CD8-positive, alpha-beta memory T cell (primary cell): ENCODE measurements around the gene HSH2D. TPM values are rescaled to one million over a fixed set of nuclear protein-coding genes. Genes with fewer than 3 reads are reported as not detected.
"Not testable (repeated sequence)": the region's sequence is repeated elsewhere in the genome, so short reads cannot be mapped to it uniquely, and the experiment has no call there.

ENCODE experiments used
- CTCF ChIA-PET: fragments of 350-600 bp; sonication (Branson Sonifier 250); formaldehyde crosslinking; loops from one replicate; lab custom pipeline; 2021; ENCODE audit warnings: antibody characterized with exemption; lab: Charles Lee
- POLR2A ChIA-PET: fragments of 350-600 bp; sonication (Branson Sonifier 250); formaldehyde crosslinking; loops from one replicate; lab custom pipeline; 2021; ENCODE audit warnings: antibody characterized with exemption; lab: Charles Lee
- DNase-seq, 5 donors: peaks; one replicate each; pipeline versions ENCODE4 v3.0.0 to v3.0.0-alpha.2; 2020 to 2022; ENCODE audit warnings: mixed read lengths in 1 of 5
- H3K27ac ChIP-seq: one replicate; pipeline ENCODE4 v1.7.0; 2013; ENCODE audit warnings: low read depth, mild to moderate bottlenecking, low read length, moderate library complexity
- H3K27me3 ChIP-seq: 2 replicates; pipeline ENCODE4 v1.7.0; 2013; ENCODE audit warnings: low read length, mild to moderate bottlenecking; ENCODE audit not compliant: insufficient read depth, poor library complexity, severe bottlenecking
- H3K36me3 ChIP-seq: 2 replicates; pipeline ENCODE4 v1.7.0; 2013; ENCODE audit warnings: mild to moderate bottlenecking, low read length, moderate library complexity; ENCODE audit not compliant: insufficient read depth
- H3K4me1 ChIP-seq: 2 replicates; pipeline ENCODE4 v1.7.0; 2013; ENCODE audit warnings: mild to moderate bottlenecking, low read length, moderate library complexity; ENCODE audit not compliant: insufficient read depth
- H3K4me3 ChIP-seq: 2 replicates; pipeline ENCODE4 v1.7.0; 2013; ENCODE audit warnings: mild to moderate bottlenecking, low read length
- H3K9me3 ChIP-seq: 2 replicates; pipeline ENCODE4 v1.7.0; 2013; ENCODE audit warnings: mild to moderate bottlenecking, low read length
- H3K27ac Mint-ChIP-seq, 8 donors: one replicate each; pipeline ENCODE4 v1.8.0; 2020 to 2021; ENCODE audit warnings: mixed read lengths in 8 of 8, mild to moderate bottlenecking in 6 of 8, inconsistent platforms in 3 of 8, moderate library complexity in 3 of 8
- H3K27me3 Mint-ChIP-seq, 2 donors: one replicate each; pipeline ENCODE4 v1.8.0; 2020 to 2021; ENCODE audit warnings: mixed read lengths in 2 of 2, mild to moderate bottlenecking in 1 of 2, moderate library complexity in 1 of 2
- H3K36me3 Mint-ChIP-seq, 3 donors: one replicate each; pipeline ENCODE4 v1.8.0; 2020 to 2021; ENCODE audit warnings: mixed read lengths in 3 of 3, inconsistent platforms in 1 of 3, mild to moderate bottlenecking in 1 of 3
- H3K4me1 Mint-ChIP-seq, 3 donors: one replicate each; pipeline ENCODE4 v1.8.0; 2020 to 2021; ENCODE audit warnings: mixed read lengths in 3 of 3, inconsistent platforms in 1 of 3, mild to moderate bottlenecking in 1 of 3
- H3K4me3 Mint-ChIP-seq, 7 donors: one replicate each; pipeline ENCODE4 v1.8.0; 2020 to 2021; ENCODE audit warnings: mixed read lengths in 7 of 7, mild to moderate bottlenecking in 6 of 7, moderate library complexity in 4 of 7, inconsistent platforms in 2 of 7
- H3K9me3 Mint-ChIP-seq, 5 donors: one replicate each; pipeline ENCODE4 v1.8.0; 2020 to 2022; ENCODE audit warnings: mixed read lengths in 5 of 5, mild to moderate bottlenecking in 3 of 5, moderate library complexity in 2 of 5, inconsistent platforms in 1 of 5
- polyA plus RNA-seq: library from polyadenylated mRNA; unstranded; fragments of 300-500 nt; fragmentation: Illumina TruSeq; gene quantifications from one replicate; pipeline ENCODE4 v1.2.3, GENCODE V29; 2021
- total RNA-seq, 2 experiments: library from RNA; stranded (reverse); gene quantifications; one replicate each; pipeline ENCODE4 v1.2.3, GENCODE V29; 2021

The HSH2D gene
- total and polyA plus RNA-seq, 3 experiments from 2014 or later, result 8.6 to 12.8 (median 9.3) TPM

- Mint-ChIP-seq H3K4me3 (no peak overlapping the region), H3K36me3 (no peaks in the 10 kb centered on the region), H3K9me3 (no peaks in the 10 kb centered on the region), H3K27ac (peak overlapping the region in 7 of 8 donors; percentile 23 to 77 (median 68)), H3K27me3 (peaks cover 0 to 2% of the 10 kb centered on the region in 2 donors), H3K4me1 (peaks cover 4 to 8% (median 6%) of the 10 kb centered on the region in 3 donors)
- CTCF ChIA-PET, result interaction anchor here (1.2 kb wide), 1 partner anchor 13 kb away, joined by 4 read pairs; no protein-coding TSS in a partner anchor
- Histone ChIP-seq H3K4me1 (no peaks in the 10 kb centered on the region), H3K27me3 (no peaks in the 10 kb centered on the region), H3K4me3 (no peak overlapping the region), H3K9me3 (no peaks in the 10 kb centered on the region), H3K27ac (no peak overlapping the region), H3K36me3 (no peaks in the 10 kb centered on the region)
- no peak for DNase-seq
- POLR2A ChIA-PET, result interaction anchor here (0.7 kb wide), 1 partner anchor 17 kb away, joined by 3 read pairs; no protein-coding TSS in a partner anchor
Measured at GRCh38 chr19:16168465-16169081, 25.1 kb downstream of the HSH2D start.

- CTCF ChIA-PET, result interaction anchor here (1.2 kb wide), 1 partner anchor 12 kb away, joined by 4 read pairs; no protein-coding TSS in a partner anchor
- H3K4me1 ChIP-seq, result no peaks in the 10 kb centered on the region
- no peaks in the 10 kb centered on the region for H3K9me3 ChIP-seq
- no peak overlapping the region for H3K27ac ChIP-seq
- POLR2A ChIA-PET, result interaction anchor here (0.7 kb wide), 1 partner anchor 8 kb away, joined by 3 read pairs; no protein-coding TSS in a partner anchor
- Mint-ChIP-seq H3K9me3 (peaks cover 0 to 3% (median 0%) of the 10 kb centered on the region in 5 donors), H3K36me3 (no peaks in the 10 kb centered on the region), H3K27ac (no peak overlapping the region), H3K4me1 (peaks cover 4 to 8% (median 6%) of the 10 kb centered on the region in 3 donors), H3K4me3 (no peak overlapping the region), H3K27me3 (peaks cover 0 to 4% of the 10 kb centered on the region in 2 donors)
- no peak for DNase-seq
- no peaks in the 10 kb centered on the region for H3K36me3 ChIP-seq
- H3K27me3 ChIP-seq, result no peaks in the 10 kb centered on the region
- no peak overlapping the region for H3K4me3 ChIP-seq
Measured at GRCh38 chr19:16170134-16170533, 26.6 kb downstream of the HSH2D start.

GRCh38 chr19:16175954-16176353, 32.5 kb downstream of the HSH2D start:
- no peaks in the 10 kb centered on the region for H3K36me3 Mint-ChIP-seq
- H3K27me3 Mint-ChIP-seq, result peaks cover 0 to 5% of the 10 kb centered on the region in 2 donors
- Histone ChIP-seq H3K27ac (no peak overlapping the region), H3K36me3 (no peaks in the 10 kb centered on the region), H3K4me3 (no peak overlapping the region), H3K9me3 (no peaks in the 10 kb centered on the region), H3K4me1 (no peaks in the 10 kb centered on the region), H3K27me3 (no peaks in the 10 kb centered on the region)
- no peak overlapping the region for H3K4me3 Mint-ChIP-seq
- peaks cover 0 to 3% (median 0%) of the 10 kb centered on the region in 5 donors for H3K9me3 Mint-ChIP-seq
- POLR2A ChIA-PET, result no interaction called here
- no peak overlapping the region for H3K27ac Mint-ChIP-seq
- H3K4me1 Mint-ChIP-seq, result no peaks in the 10 kb centered on the region
- CTCF ChIA-PET, result interaction anchor here (0.6 to 1.2 kb wide), 2 partner anchors 30 to 113 kb away, joined by 3 read pairs; no protein-coding TSS in a partner anchor
- no peak for DNase-seq

GRCh38 chr19:16178866-16179265, 35.4 kb downstream of the HSH2D start:
- H3K27ac Mint-ChIP-seq, H3K27me3 Mint-ChIP-seq, H3K9me3 Mint-ChIP-seq, H3K4me1 Mint-ChIP-seq, DNase-seq, H3K27me3 ChIP-seq, H3K36me3 Mint-ChIP-seq, H3K4me3 ChIP-seq, POLR2A ChIA-PET, H3K9me3 ChIP-seq, H3K36me3 ChIP-seq, H3K27ac ChIP-seq, H3K4me1 ChIP-seq: not testable (repeated sequence)
- H3K4me3 Mint-ChIP-seq, result peak overlapping the region in 1 of 7 donors; percentile 3
- CTCF ChIA-PET, result interaction anchor here (4.2 kb wide), 1 partner anchor 138 kb away, joined by 26 read pairs; no protein-coding TSS in a partner anchor

- no peaks in the 10 kb centered on the region for H3K27me3 ChIP-seq
- H3K4me3 Mint-ChIP-seq, result no peak overlapping the region
- ChIA-PET CTCF (interaction anchor here (1.8 to 4.2 kb wide), 3 partner anchors 128 to 551 kb away, joined by 3 to 26 read pairs (median 6); no protein-coding TSS in a partner anchor), POLR2A (interaction anchor here (0.5 kb wide), 1 partner anchor 94 kb away, joined by 3 read pairs; no protein-coding TSS in a partner anchor)
- no peak overlapping the region for H3K27ac Mint-ChIP-seq
- no peak overlapping the region for H3K27ac ChIP-seq
- peaks cover 5% of the 10 kb centered on the region for H3K4me1 ChIP-seq
- no peaks in the 10 kb centered on the region for H3K9me3 ChIP-seq
- no peaks in the 10 kb centered on the region for H3K36me3 ChIP-seq
- H3K27me3 Mint-ChIP-seq, result peaks cover 0 to 3% of the 10 kb centered on the region in 2 donors
- peaks cover 11 to 18% (median 16%) of the 10 kb centered on the region in 3 donors for H3K4me1 Mint-ChIP-seq
- no peak overlapping the region for H3K4me3 ChIP-seq
- peaks cover 0 to 5% (median 2%) of the 10 kb centered on the region in 3 donors for H3K36me3 Mint-ChIP-seq
- no peak for DNase-seq
- peaks cover 0 to 2% (median 0%) of the 10 kb centered on the region in 5 donors for H3K9me3 Mint-ChIP-seq
Measured at GRCh38 chr19:16180611-16181010, 37.1 kb downstream of the HSH2D start.

GRCh38 chr19:16184665-16185122, 41.2 kb downstream of the HSH2D start:
- H3K36me3 Mint-ChIP-seq, result peaks cover 0 to 29% (median 3%) of the 10 kb centered on the region in 3 donors
- H3K36me3 ChIP-seq, result peaks cover 11% of the 10 kb centered on the region
- ChIA-PET CTCF (interaction anchor here (0.6 to 3.4 kb wide), 12 partner anchors 13 to 555 kb away, joined by 3 to 26 read pairs (median 6); partner anchors contain the start of genes AP1M1 and RAB8A), POLR2A (interaction anchor here (0.6 to 1.8 kb wide), 12 partner anchors 10 to 348 kb away, joined by 3 to 27 read pairs (median 5); partner anchors contain the start of genes AP1M1, KLF2 and RAB8A)
- H3K4me3 Mint-ChIP-seq, result peak overlapping the region; percentile 95 to 100 (median 98)
- H3K9me3 ChIP-seq, result no peaks in the 10 kb centered on the region
- no peak overlapping the region for H3K27ac ChIP-seq
- H3K4me1 ChIP-seq, result peaks cover 24% of the 10 kb centered on the region
- no peaks in the 10 kb centered on the region for H3K9me3 Mint-ChIP-seq
- H3K27me3 Mint-ChIP-seq, result peaks cover 0 to 2% of the 10 kb centered on the region in 2 donors
- H3K27me3 ChIP-seq, result no peaks in the 10 kb centered on the region
- H3K27ac Mint-ChIP-seq, result peak overlapping the region in 7 of 8 donors; percentile 71 to 98 (median 95)
- H3K4me3 ChIP-seq, result peak overlapping the region; percentile 35
- no peak for DNase-seq
- peaks cover 30 to 44% (median 37%) of the 10 kb centered on the region in 3 donors for H3K4me1 Mint-ChIP-seq

- Histone ChIP-seq H3K36me3 (peaks cover 17% of the 10 kb centered on the region), H3K27ac (peak within 1 kb of the TSS; percentile 74), H3K27me3 (no peaks in the 10 kb centered on the region), H3K4me1 (peaks cover 24% of the 10 kb centered on the region), H3K9me3 (no peaks in the 10 kb centered on the region), H3K4me3 (peak within 1 kb of the TSS; percentile 96)
- Mint-ChIP-seq H3K27ac (peak within 1 kb of the TSS; percentile 80 to 98 (median 96)), H3K9me3 (no peaks in the 10 kb centered on the region), H3K4me1 (peaks cover 30 to 50% (median 37%) of the 10 kb centered on the region in 3 donors), H3K36me3 (peaks cover 0 to 34% (median 3%) of the 10 kb centered on the region in 3 donors), H3K27me3 (peaks cover 0 to 2% of the 10 kb centered on the region in 2 donors), H3K4me3 (peak within 1 kb of the TSS; percentile 95 to 100 (median 98))
- ChIA-PET POLR2A (interaction anchor here (0.6 to 1.8 kb wide), 13 partner anchors 9 to 348 kb away, joined by 3 to 27 read pairs (median 5); partner anchors contain the start of genes AP1M1, KLF2 and RAB8A), CTCF (interaction anchor here (0.6 to 3.4 kb wide), 14 partner anchors 12 to 233 kb away, joined by 3 to 26 read pairs (median 5); partner anchors contain the start of genes AP1M1, RAB8A and TPM4)
- peak; percentile 96 to 100 (median 99) for DNase-seq
Measured at GRCh38 chr19:16185123-16185767, 41.8 kb downstream of the HSH2D start, which contains the start of gene FAM32A. Gene FAM32A, plus strand, starts transcription at chr19:16185410. Its CDS starts 33 bp downstream, at chr19:16185443.
